Adrenal gland (tissue), 5 donors: Measurements from ENCODE around the gene HECW1.

Experiments used
- CTCF ChIP-seq, 6 experiments: fragments of 450-650 bp in 4 of 6; fragments of 200-600 bp in 2 of 6; sonication (generic) in 1 of 6; IDR thresholded peaks; 1 replicate in 5 of 6; 2 replicates in 1 of 6; pipeline versions ENCODE4 v1.5.1 to v1.8.0; 2016 to 2021; ENCODE audit warnings: antibody characterized with exemption in 6 of 6, mild to moderate bottlenecking in 2 of 6, moderate library complexity in 1 of 6
- POLR2A ChIP-seq, 2 donors: fragments of 450-650 bp; IDR thresholded peaks; one replicate each; pipeline ENCODE4 v1.6.1; 2017; ENCODE audit warnings: antibody characterized with exemption in 2 of 2, mild to moderate bottlenecking in 2 of 2, moderate library complexity in 1 of 2
- donor health status: DM: no; HTN: no; CAD: no.

GRCh38 chr7:43242628-43243255, 130.3 kb downstream of the HECW1 start:
- TF ChIP-seq CTCF (IDR thresholded peaks at IDR 0.05) = no peak
- no peak for TF ChIP-seq POLR2A (IDR thresholded peaks at IDR 0.05)
